Ecto neural progenitor cell (in vitro differentiated cells): ENCODE results near the gene MBP.

Experiments
- DNase-seq: peaks from one replicate; pipeline ENCODE4 v3.0.0-alpha.2; 2018; ENCODE audit warnings: low spot score

MBP gene

GRCh38 chr18:77133835-77134496 is 1.4 kb upstream of the MBP start:
- DNase-seq: peak; percentile 59

GRCh38 chr18:77133051-77133834 is 660 bp upstream of the MBP start:
- peak; percentile 60 for DNase-seq

- peak; percentile 70 for DNase-seq
These were observed 773 bp downstream of the MBP start for GRCh38 chr18:77131652-77132368.

- peak; percentile 47 for DNase-seq
These were observed 1.4 kb downstream of the MBP start for GRCh38 chr18:77131100-77131651.

GRCh38 chr18:77130229-77131099 is 2.1 kb downstream of the MBP start:
- no peak for DNase-seq

- DNase-seq: no peak
These were observed 3.4 kb downstream of the MBP start for GRCh38 chr18:77129150-77129551.

GRCh38 chr18:77127769-77128671 is 4.6 kb downstream of the MBP start:
- no peak for DNase-seq

- no peak for DNase-seq
These were observed 8.1 kb downstream of the MBP start for GRCh38 chr18:77124452-77124922.

- DNase-seq: no peak
These were observed 9.0 kb downstream of the MBP start for GRCh38 chr18:77123320-77124231.

- no peak for DNase-seq
These were observed 11.1 kb downstream of the MBP start for GRCh38 chr18:77121523-77121922.

- DNase-seq: no peak
These were observed 12.6 kb downstream of the MBP start for GRCh38 chr18:77119851-77120491.

GRCh38 chr18:77119101-77119850 is 13.3 kb downstream of the MBP start:
- no peak for DNase-seq

GRCh38 chr18:77118256-77119090 is 14.1 kb downstream of the MBP start:
- no peak for DNase-seq

- no peak for DNase-seq
These were observed 16.1 kb downstream of the MBP start for GRCh38 chr18:77116201-77117080.

GRCh38 chr18:77115192-77115953 is 17.2 kb downstream of the MBP start:
- no peak for DNase-seq
